Stimulated activated CD4-positive, alpha-beta T cell treated with anti-CD3 and anti-CD28 coated beads, Interleukin-12 subunit alpha, Interleukin-12 subunit beta, amount 100 ng/mL, for 4 hours (primary cell): ENCODE results near the gene RPS6KC1.
"Not testable (repeated sequence)": the region's sequence is repeated elsewhere in the genome, so short reads cannot be mapped to it uniquely, and the experiment has no call there.

ENCODE experiments used
- DNase-seq: peaks from one replicate; pipeline ENCODE4 v3.0.0-alpha.2; 2020

RPS6KC1 gene

GRCh38 chr1:213057264-213058059 lies 6.4 kb downstream of the RPS6KC1 start:
- no peak for DNase-seq

- no peak for DNase-seq
Observed at GRCh38 chr1:213060836-213061235, 9.8 kb downstream of the RPS6KC1 start.

- DNase-seq: no peak
Observed at GRCh38 chr1:213061263-213061662, 10.2 kb downstream of the RPS6KC1 start.

GRCh38 chr1:213065800-213066199 lies 14.8 kb downstream of the RPS6KC1 start:
- DNase-seq: no peak

GRCh38 chr1:213066363-213066762 lies 15.3 kb downstream of the RPS6KC1 start:
- DNase-seq: no peak

GRCh38 chr1:213067352-213067751 lies 16.3 kb downstream of the RPS6KC1 start:
- DNase-seq: no peak

- no peak for DNase-seq
Observed at GRCh38 chr1:213070406-213070805, 19.4 kb downstream of the RPS6KC1 start.

- DNase-seq: no peak
Observed at GRCh38 chr1:213075725-213076124, 24.7 kb downstream of the RPS6KC1 start.

- DNase-seq: no peak
Observed at GRCh38 chr1:213082420-213083111, 31.5 kb downstream of the RPS6KC1 start.

GRCh38 chr1:213083112-213083445 lies 32.0 kb downstream of the RPS6KC1 start:
- no peak for DNase-seq

GRCh38 chr1:213087911-213088310 lies 36.9 kb downstream of the RPS6KC1 start:
- no peak for DNase-seq

GRCh38 chr1:213089924-213090677 lies 39.1 kb downstream of the RPS6KC1 start:
- DNase-seq: no peak

- DNase-seq: no peak
Observed at GRCh38 chr1:213094446-213094845, 43.4 kb downstream of the RPS6KC1 start.

GRCh38 chr1:213095467-213095866 lies 44.4 kb downstream of the RPS6KC1 start:
- no peak for DNase-seq

- no peak for DNase-seq
Observed at GRCh38 chr1:213099682-213100399, 48.8 kb downstream of the RPS6KC1 start.

- DNase-seq: not testable (repeated sequence)
Observed at GRCh38 chr1:213100565-213100964, 49.5 kb downstream of the RPS6KC1 start.

- no peak for DNase-seq
Observed at GRCh38 chr1:213103377-213104306, 52.6 kb downstream of the RPS6KC1 start.

- no peak for DNase-seq
Observed at GRCh38 chr1:213104604-213105003, 53.6 kb downstream of the RPS6KC1 start.

GRCh38 chr1:213106298-213106697 lies 55.3 kb downstream of the RPS6KC1 start:
- DNase-seq: no peak

- no peak for DNase-seq
Observed at GRCh38 chr1:213107613-213108012, 56.6 kb downstream of the RPS6KC1 start.

- no peak for DNase-seq
Observed at GRCh38 chr1:213110349-213111300, 59.6 kb downstream of the RPS6KC1 start.
